NCI-H1436 (cell line): ENCODE data around the gene ST6GALNAC4.

Experiments
- DNase-seq: peaks from one replicate; lab custom pipeline; 2025; lab: John Stamatoyannopoulos, UW

The ST6GALNAC4 gene, protein sequence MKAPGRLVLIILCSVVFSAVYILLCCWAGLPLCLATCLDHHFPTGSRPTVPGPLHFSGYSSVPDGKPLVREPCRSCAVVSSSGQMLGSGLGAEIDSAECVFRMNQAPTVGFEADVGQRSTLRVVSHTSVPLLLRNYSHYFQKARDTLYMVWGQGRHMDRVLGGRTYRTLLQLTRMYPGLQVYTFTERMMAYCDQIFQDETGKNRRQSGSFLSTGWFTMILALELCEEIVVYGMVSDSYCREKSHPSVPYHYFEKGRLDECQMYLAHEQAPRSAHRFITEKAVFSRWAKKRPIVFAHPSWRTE

DNA sequence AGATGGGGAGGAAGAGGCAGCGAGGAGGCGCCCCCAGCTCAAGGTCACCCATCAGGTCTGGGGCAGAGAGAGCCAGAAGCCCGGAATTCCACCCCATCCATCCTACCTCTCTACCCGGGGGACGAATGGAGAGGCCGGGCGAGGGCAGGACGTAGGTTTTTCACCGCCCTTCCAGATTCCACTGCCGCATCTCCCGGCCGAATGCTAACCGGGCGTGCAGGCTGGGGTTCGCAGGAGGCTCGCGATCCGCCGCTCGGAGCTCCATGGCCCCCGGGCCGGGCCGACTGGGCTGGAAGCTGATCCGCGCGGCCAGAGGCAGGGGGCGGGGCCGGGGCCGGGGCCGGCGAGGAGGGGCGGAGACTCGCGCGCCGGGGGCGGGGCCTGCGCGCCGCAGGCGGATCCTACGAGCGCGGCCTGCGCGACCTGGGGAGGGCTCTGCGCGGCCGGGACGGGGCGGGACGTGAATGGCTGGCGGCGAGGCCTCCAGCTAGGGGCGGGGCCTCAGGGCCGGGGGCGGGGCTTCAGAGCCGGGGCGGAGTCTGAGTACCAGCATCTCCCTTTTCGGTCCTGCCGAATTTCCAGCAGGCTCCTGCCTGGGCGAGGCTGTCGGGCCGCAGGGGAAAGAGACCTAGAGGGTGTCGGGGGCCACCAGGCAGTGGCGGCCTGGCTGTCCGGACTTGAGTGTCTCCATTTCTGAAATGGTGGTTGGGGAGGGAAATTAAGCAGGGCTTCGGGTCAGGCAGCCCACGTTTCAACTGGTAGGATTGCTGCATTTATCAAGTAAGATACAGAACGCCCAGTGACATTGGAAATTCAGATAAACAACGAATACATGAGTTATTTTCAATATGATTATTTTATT lies at the start of gene ST6GALNAC4:
ST6GALNAC4 (minus strand) TSS at position 322 of the 862 bp plus-strand sequence. CDS start 622 bp downstream, outside the sequence.
- peak; percentile 88 for DNase-seq

DNA sequence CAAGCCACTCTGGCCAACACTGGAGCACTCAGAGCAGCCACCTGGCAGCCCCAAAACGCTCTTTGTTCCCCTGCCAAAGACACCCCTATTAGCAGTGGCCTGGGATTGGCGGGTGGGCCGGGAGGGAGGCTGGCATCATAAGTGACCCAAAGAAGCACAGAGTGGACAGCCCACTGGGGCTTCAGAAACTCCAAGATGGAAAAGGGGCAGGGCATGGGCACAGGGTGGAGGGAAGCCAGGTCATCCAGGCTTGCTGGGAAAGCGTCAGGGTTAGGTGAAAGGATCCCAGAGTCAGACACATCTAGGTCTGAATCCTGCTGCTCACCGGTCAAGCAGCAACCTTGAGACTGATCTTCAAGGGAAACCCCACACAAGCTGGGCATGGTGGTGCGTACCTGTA lies 49.1 kb upstream of the ST6GALNAC4 start:
- DNase-seq = no peak

DNA sequence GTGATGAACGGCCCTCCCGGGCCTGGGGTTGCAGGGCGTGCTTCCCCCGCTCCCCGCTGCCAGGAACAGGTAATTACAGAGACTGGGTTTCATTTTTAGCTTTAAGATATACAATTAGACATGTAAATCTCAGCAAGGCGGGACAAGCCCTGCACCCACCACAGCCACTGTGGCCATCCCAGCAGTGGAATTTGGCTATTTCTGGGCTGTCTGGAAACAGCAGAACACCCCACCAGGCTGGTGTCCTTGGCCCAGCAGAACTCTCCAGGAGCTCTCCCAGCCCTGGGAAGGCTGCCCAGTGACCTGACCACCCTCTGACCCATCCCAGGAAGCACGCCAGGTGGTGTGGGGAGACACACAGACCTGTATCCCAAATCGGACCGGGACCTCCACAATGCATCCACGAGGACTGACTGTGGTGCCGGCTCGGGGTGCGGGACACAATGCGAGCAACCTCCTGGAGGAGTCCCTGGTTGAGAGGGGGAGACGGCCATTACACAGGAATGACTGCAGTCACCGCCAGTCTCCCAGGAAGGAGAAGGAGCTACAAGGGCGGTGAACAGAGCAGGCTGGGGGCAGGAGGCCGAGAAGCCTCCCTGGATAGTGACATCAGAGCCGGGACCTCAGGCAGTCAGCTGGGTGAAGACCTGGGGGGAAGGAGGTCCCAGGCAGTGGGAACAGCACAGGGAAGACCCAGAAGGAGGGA lies 46.7 kb upstream of the ST6GALNAC4 start:
- no peak for DNase-seq

DNA sequence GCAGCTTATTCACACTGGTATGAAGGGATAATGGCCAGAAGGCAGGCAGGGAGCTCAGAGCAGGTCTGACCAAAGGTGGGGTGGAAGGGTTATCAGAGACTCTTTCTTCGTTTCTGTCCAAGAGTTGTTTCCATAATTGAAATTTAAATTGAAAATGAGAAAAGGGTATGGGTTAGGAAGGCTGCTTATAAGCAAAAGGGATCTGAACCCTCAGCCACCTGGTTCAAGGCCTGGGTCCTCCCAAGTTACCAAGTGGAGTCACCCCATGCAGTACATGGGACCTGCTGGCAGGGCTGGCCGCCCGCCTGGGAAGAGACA lies 46.2 kb upstream of the ST6GALNAC4 start:
- no peak for DNase-seq

DNA sequence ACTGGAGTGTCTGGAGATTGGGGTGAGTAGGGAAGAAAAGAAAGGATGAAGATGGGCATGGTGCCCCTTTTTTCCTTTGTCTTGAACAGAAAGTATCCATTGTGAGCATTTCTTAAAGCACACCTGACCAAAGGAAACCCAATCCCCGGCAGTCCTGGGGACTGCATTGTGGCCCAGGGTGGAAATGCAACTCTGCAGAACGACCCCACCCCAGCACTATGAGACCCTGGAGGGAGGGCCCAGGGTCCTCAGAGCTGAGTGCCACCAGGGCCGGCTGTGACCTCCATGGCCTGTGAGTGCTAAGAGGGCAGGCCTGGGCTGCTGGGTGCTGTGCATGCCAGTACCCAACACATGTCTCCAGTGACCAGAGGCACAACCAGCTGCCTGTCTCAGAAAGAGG lies 45.4 kb upstream of the ST6GALNAC4 start:
- DNase-seq = no peak

DNA sequence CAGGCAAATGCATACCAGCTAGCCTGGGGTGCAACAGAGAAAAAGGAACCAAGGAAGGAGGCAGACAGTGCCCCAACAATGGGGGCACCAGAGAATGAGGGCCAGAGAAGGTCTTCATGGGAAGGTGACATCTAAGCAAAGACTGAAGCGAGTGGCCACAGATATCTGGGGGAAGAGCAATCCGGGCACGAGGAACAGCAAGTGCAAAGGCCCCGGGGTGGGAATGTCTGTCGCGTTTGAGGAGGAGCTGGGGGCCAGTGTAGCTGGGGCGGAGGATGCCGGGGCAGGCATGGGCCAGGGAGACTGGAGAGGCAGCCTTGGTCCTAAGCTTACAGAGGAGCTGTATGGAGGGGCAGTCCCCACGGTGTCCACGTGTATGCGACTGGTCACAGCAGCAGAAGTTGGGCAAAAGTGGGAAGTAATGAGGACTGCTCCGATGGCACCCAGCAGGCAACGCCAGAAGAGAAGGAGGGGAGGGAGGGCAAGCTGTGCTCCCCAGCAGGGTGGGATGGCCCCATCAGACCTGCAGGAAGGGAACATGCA lies 44.8 kb upstream of the ST6GALNAC4 start:
- no peak for DNase-seq

DNA sequence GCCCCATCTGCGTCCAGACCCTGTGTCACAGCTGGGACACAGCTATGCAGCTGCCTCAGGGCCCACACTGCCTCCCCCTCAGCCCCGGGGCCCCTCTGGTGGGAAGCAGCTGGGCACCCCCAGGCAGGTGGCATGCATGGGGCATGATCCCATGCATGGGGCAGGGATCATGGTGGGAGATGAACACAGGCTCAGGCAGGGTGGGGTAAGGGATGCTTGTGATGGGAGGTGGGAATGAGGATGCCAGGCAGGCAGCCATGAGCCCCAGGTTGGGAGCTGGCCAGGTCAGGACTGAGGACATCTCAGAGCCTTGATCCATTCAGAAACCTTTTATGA lies 44.3 kb upstream of the ST6GALNAC4 start:
- no peak for DNase-seq

DNA sequence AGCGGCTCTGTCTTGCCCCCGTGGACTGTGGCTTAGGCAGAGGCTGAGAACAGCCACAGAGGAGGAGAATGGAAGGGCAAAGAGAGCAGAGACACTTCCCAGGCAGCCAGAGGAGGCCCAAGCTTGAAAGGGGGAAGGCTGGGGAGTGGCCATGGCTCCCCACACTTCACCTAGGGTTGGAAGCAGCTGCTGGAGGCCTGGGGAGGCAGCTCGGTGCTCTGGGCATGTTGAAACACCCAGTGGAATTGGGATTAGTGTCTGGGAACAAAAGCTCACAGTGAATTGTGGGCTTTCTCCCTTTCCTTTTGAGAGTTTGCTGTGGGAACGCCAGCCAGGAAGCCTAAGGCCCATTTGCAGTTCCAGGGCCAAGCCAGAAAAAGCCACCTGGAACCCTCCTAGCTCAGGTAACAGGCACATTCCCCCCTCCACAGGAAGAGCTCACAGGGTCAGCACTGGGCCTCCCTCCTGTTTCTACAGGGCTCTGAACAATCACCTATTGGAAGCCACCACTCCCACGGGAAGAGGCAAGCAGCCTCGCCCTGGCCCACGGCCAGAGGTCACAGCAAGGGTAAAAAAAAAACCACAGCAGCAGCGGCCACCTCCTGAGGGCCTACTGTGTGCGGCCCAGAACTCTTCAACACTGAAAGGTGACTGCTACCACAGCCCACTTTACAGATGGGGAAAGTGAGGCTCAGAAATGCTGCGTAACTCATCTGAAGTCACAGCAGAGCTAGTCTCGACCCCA lies 43.7 kb upstream of the ST6GALNAC4 start:
- DNase-seq = no peak

DNA sequence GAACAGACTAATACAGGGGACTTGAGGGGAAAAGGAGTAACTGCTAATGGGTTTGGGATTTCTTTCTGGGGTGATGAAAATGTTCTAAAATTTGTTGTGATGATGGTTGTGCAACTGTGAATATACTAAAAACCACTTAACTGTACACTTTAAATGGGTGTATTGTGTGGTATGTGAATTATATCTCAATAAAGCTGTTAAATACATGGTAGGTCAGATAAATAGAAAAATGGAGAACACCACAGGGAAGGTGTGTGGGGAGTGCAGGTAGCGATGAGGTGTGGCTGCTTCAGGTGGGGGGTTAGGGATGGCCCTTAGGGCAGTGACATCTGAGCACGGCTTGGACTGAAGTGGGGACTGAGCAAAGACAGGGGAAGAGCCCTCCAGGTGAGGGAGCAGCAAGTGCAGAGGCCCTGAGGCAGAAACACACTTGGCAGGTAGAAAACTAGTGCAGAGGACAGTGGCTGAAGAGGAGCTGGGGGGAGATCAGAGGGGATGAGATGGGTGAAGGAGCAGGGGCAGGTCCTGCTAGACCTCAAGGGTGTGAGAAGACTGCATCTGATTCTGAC lies 43.1 kb upstream of the ST6GALNAC4 start:
- no peak for DNase-seq

DNA sequence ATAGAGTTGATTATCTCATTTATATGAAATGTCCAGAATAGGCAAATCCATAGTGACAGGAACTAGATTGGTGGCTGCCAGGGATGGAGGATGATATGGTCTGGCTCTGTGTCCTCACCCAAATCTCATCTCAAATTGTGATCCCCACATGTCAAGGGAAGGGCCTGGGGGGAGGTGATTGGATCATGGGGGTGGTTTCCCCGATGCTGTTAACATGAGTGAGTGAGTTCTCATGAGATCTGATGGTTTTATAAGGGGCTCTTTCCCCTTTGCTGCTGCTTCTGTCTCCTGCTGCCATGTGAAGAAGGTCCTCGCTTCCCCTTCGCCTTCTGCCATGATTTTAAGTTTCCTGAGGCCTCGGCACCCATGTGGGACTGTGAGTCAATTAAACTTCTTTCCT lies 42.6 kb upstream of the ST6GALNAC4 start:
- no peak for DNase-seq

DNA sequence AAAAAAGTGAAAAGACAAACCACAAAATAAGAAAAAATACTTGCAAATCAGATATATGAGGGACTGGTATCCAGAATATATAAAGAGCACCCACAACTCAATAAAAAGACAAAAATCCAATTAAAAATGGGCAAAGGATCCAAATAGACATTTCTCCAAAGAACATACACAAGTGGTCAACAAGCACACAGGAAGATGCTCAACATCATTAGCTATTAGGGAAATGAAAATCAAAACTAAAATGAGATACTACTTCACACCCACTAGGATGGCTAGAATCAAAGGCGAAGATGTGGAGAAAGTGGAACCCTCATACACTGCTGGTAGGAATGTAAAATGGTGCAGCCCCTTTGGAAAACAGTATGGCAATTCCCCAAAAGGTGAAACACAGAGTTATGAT lies 41.9 kb upstream of the ST6GALNAC4 start:
- no peak for DNase-seq

DNA sequence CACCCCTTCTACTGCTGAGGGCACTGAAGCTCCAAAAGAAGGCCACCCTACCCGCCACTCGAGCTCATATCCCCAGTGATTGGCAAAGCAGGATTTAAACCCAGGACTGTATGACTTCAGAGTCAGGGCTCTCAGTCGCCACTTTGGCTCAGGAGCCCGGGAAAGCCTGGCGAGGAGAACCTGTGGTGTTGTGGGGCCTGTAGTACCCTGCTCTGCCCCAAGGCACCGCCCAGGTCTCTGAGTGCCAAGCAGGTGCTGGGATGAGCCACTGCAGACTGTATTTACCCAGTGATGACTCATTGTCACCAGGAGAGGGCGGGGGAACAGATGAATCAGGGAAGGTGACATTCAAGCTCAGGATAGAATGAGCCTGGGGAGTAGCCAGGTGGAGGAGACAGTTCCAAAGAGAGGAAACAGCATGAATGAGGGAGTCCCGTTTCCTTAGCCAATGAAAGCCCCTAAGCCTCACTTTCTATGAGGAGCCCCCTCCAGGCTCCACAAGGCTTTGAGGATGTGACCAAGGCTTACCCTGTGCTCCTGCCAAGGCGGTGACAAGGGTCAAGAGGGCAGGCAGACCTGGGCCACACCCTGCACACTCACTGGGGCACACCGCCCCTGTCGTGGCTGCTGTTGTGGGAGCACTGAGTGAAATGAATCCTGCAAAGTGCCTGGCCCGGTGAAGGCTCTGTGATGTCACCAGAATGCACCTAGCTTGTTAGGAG lies 38.6 kb upstream of the ST6GALNAC4 start:
- DNase-seq = peak; percentile 93

DNA sequence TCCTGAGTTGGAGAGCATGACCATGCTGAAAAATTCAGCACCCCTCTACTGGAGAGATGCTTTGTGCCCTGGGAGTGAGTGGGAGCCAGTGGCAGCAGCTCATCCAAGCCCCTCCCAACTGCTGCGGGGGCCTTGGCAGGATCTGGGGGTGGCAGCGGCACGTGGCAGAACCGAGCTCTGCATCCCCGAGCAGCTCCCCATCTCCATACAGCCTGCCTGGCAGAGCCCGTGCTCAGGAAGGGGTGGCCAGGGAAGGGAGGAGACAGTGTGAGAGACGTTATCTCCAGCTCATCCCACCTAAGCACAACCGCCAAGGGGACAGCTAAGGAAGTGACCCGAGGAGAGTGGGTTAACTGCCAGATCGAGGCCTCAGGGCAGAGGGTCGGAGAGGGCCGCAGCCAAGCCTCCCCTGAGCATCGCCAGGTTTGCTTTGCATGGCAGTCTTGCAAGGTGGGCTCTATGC lies 38.0 kb upstream of the ST6GALNAC4 start:
- no peak for DNase-seq

DNA sequence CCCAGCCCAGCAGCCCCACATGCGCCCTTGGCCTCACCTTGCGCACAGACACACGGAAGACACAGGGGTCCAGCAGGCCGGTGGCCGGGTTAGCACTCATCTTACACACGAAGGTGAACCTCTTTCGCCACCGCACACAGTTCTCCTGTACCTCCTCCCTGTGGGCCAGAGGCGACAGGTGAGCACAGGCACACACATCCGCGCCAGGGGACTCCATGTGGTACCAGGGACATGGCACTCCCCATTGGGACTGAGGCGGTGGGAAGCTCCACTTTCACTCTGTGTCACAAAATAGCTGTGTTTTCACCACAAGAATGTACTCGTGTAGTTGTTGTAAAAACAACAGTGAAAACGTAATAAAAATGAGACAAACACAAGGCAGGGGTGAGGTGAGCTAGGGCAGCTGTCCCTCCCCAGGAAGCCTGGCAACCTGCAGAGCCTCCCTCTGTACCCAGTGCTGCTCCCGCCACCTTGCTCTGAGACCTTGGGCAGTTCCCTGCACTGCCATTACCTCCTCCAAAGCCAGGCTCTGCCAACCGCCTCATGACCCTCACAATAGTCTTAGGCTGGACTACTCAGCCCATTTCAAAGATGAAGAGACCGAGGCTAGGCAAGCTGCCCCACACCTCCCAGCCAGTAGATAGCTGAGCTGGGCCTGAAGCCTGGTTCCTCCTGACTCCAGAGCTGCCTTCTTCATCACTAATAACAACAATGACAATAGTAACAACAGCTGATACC lies 37.1 kb upstream of the ST6GALNAC4 start:
- no peak for DNase-seq

DNA sequence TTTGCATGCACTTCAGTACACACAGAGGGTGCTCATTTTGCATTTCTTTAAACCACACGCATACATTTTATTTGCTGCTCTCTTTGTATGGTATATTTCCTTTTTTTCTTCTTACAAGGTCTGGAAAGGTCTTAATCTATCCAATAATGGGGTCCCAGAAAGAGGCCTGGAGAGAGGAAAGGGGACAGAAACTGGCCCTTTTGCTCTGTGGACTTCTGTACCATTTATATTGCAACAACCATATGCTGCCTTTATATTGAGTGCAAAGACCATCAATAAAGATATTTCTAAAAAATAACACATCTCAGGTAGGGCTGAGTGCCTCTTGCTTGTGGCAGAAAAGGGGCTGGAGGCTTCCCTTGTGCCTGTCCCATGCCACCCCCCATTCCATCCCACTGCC lies 36.3 kb upstream of the ST6GALNAC4 start:
- no peak for DNase-seq

DNA sequence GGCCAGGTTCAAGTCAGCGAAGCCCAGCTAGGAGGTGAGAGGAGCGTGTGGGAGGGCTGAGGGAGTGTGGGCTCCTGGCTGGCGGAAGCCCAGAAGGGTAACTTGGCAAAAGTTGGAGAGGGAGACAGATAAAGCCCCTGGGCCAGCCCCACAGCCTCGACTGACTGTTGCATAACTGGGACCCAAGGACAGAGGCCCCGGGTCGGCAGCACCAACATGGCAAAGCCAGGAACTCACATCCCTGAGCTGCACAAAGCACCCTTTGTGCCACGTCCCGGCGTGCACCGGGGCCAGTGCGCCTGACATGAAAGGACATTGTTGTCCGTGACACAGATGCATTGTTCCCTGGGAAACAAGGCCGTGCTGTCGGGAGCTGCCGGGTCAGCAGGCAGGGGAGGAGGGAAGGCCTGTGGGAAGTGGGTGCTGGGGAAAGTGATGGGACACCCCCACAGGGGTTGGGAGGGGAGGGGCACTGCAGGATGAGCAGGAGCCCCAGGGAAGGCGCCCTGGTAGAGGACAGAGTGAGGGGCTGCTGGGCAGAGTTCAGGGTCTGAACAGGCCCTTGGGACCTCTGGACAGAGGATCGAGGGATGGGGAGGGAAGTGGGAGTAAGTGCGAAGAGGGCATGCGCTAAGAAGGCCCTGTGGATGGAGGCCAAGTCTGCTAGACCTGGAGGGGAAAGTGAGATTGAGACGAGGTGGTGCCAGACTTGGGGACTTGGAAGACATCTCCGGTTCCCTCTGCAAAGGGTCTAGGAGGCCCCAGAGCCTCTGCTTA lies 33.9 kb upstream of the ST6GALNAC4 start:
- DNase-seq = no peak

DNA sequence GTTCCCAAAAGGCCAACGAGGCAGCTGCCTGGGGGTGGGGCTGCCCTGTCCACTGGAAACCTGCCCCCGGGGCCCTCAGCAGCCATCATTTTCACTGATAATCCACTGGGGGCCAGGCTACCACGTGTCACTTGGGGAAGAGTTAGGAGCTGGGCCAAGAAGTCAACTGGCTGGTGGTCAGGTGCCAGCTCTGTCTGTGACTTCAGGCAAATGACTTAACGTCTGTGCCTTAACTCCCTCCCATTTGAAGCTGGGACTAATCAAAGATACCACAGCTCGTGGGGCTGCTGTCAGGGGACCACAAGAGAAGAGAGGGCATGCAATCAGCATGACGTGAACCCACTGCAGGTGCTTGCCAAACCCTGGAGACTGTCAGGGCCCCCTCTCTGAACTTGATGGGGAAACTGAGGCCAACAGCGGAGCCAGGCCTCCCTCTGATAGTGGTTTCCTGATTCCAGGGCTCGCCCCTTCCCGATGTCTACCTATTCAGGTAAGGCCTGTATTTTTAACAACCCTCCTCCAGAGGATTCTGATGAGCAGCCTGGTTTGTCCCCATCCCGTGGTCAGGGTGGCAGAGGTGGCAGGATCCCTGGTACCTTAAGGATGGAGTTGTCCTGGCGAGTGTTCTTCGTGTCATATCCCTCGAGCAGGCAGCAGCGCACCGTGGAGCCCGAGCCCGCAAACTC lies 33.1 kb upstream of the ST6GALNAC4 start:
- DNase-seq = no peak

DNA sequence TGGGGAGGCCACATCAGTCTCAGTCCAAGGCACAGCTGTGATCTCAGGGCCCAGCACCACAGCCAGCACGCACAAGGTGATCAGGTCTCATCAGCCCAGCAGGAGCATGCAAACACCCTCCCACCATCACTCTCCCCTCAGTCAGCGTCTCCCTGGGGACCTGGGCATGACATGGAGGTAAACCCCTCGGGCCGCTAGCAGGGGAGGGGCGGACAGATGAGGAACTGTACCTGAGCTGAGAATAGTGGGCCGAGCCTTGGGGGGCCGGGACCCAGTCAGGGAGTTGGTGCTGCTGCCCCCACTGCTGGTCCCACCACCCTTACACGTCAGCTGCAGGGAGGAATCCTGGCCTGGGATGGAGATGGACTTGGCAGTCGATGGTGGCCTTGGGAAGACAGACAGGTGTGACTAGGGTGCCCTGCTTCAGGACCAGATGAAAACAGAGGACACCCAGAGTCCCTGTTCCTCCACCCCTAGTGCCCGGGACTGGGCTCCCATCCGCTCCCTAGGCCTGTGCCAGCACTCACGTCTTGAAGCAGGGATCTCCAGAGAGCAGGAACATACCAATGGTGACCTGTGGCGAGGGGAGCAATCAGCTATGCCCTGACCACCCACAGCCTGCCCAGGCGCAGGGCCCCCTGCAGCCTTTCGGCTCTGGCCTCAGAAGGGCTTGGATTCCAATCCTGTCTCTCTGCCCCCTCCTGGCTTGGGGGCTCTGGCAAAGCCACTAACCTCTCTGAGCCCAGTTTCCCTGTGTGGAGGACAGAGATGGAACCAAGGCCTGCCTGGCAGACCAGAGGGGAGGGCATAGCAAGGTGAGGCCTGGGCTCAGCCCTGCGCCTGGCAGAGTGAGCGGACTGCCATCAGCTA lies 31.2 kb upstream of the ST6GALNAC4 start:
- no peak for DNase-seq
